ENCODE results near the gene CHRNB1. TPM values are rescaled to one million over a fixed set of nuclear protein-coding genes. Genes with fewer than 3 reads are reported as not detected.

CHRNB1 gene
- total RNA-seq, 1 experiment from 2014 or later, result 16.6 TPM

DNA sequence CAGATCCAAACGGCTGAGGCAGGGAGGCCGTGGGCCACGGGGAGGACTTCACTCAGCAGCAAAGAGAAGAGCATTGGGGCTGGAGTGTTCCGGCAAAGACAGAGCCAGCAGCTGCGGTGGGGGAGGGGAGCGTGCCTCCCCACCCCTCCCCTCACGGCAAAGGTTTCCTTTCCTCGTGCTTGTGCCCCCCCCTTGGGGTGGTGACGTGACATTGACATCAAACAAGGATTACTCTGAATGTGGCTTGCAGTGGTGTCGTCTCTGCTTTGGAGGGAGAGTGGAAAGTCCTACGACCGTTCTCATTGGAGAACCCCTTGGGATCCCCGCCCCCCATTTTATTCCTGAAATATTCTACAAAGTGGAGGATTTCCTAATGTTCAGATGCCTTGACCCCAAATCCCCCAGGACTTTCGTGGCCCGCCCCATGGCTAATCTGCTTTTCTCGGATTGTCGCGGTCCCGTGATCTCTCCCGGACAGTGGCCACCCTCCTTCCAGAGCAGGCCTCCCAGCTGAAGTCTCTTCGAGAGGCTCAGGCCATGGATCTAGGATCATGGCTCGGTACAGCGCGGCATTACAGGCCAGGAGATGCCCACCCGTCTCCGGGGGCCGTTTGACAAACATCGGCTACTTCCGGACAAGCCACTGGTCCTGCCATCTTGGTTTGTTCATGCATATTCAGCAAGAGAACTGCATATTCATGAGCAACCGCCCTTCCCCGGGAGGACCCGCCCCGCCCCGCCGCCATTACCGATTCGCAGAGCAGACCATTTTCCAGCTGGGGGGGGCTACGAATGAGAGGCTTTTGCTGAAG, 38.6 kb downstream of the CHRNB1 start:
- peak; percentile 90 for DNase-seq (ENCODE audit: low read depth)

DNA sequence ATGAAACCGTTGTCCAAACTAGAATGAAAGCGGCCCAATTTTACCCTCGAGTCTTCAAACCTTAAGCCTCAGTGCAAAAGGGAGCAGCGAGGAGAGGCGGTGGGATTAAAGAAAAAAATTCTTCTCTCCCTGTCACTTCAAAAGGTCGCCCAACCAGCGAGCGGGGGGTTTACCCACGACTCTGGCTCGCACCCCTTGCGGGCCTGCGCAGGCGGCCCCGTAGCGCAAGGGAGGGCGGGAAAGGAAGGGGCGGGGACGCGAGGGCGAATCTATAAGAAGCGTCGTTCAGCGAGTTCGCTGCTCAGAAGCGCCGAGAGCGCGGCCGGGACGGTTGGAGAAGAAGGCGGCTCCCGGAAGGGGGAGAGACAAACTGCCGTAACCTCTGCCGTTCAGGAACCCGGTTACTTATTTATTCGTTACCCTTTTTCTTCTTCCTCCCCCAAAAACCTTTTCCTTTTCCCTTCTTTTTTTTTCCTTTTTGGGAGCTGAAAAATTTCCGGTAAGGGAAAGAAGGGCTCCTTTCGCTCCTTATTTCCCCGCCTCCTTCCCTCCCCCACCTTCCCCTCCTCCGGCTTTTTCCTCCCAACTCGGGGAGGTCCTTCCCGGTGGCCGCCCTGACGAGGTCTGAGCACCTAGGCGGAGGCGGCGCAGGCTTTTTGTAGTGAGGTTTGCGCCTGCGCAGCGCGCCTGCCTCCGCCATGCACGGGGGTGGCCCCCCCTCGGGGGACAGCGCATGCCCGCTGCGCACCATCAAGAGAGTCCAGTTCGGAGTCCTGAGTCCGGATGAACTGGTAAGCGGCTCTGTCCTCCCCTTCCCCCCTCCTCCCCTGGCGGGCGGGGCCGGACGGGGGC, 39.4 kb downstream of the CHRNB1 start, which contains the start of gene POLR2A:
Gene POLR2A, plus strand, starts transcription at position 300 of the 852 bp plus-strand sequence.
- DNase-seq (ENCODE audit: low read depth), result peak; percentile 96

DNA sequence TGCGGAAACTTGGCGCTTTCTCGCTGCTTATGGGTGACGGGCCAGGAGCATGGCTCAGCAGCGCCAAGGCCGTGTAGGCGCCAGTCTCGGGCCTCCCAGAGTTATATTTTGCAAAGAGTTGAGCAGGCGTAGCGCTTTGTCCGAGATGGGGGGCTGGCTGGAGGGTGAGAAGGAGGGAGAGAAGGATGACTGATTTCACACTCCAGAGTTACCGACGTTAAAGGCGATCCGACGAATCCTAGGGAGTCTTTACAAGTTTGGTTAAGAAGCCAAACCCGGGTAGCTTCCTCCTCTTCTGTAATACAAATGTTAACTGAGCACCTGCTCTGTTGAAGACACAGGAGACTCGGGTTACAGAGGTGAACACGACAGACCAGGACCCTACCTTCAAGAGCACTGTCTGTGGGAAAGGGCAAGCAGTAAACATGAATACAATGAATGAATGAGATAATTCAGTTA, 40.1 kb downstream of the CHRNB1 start:
- DNase-seq (ENCODE audit: low read depth), result no peak

DNA sequence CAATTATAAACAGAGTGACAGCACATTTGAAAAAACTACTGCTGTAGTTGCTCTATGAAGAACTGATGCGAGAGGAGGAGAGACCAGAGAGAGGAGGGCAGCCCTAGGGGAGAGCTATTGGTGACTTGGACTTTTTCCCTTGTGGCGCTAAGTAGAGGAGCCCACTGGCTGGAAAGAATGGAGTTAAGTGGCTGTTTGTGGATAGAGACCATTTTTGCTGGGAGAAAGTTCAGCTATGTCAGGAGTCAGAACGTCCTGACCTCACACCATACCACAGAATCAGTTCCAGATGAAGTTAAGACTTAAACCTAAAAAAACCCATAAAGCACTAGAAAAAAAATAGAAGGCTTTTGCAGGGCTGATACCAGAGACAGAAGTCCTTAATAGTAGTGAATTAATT, 41.3 kb downstream of the CHRNB1 start:
- DNase-seq (ENCODE audit: low read depth), result no peak

DNA sequence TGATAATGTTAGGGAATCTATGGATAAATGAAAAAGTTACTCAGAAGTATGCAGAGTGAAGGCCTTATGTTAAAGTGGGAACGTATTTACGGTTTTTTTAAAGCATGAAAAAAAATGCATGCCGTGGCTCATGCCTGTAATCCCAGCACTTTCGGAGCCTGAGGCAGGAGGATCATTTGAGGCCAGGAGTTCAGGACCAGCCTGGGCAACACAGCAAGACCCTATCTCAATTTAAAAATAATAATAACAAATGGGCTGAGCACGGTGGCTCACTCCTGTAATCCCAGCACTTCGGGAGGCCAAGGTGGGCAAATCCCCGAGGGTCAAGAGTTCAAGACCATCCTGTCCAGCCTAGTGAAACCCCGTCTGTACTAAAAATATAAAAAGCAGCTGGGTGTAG, 45.3 kb downstream of the CHRNB1 start:
- DNase-seq (ENCODE audit: low read depth), result no peak

DNA sequence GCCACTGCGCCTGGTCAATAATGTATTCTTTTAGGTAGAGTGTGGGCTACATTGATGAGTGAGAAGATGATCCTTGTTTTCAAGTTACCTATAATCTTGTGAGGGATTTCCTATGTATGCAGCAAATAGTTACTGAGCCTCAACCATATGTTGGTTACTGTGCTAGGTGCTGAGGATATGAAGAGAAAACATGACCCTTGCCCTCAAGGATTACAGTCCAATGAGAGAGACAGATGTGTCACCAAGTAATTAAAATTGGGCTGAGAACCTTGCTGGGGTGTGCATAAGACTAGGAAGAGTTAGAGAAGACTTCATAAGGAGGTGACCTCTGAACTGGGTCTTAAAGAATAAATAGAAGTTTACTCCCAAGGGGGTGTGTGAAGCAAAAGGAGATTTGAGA, 46.7 kb downstream of the CHRNB1 start:
- no peak for DNase-seq (ENCODE audit: low read depth)

DNA sequence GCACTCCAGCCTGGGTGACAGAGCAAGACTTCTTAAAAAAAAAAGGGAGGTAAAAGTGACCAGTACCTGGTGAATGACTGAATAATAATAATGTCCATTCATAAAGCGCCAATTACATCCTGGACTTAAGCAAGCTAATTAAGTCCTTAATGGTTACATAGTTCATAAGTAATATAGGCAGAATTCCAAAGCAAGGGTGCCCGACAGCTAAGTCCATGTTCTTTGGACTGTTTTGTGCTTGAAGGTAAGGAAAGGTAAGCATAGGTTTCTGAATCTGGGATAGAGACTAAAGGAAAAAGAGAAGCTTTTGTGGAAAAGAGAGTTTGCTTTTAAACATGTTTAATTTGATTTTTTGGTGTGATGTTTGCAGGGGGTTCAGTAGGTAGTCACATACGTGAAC, 49.1 kb downstream of the CHRNB1 start:
- DNase-seq (ENCODE audit: low read depth), result no peak

DNA sequence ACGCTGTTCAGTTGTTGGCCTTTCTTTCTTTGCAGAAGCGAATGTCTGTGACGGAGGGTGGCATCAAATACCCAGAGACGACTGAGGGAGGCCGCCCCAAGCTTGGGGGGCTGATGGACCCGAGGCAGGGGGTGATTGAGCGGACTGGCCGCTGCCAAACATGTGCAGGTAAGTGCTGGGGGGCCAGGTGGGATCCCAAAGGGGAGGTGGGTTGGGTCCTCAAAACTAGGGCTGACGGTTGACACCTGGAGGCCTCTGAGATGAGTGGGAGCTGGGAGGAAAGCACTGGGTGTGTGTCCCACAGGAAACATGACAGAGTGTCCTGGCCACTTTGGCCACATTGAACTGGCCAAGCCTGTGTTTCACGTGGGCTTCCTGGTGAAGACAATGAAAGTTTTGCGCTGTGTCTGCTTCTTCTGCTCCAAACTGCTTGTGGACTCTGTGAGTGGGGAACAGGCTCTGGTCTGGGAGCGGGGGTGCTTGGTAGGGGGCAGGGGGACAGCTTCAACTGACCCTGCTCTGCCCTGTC, 51.1 kb downstream of the CHRNB1 start:
- DNase-seq (ENCODE audit: low read depth), result no peak

DNA sequence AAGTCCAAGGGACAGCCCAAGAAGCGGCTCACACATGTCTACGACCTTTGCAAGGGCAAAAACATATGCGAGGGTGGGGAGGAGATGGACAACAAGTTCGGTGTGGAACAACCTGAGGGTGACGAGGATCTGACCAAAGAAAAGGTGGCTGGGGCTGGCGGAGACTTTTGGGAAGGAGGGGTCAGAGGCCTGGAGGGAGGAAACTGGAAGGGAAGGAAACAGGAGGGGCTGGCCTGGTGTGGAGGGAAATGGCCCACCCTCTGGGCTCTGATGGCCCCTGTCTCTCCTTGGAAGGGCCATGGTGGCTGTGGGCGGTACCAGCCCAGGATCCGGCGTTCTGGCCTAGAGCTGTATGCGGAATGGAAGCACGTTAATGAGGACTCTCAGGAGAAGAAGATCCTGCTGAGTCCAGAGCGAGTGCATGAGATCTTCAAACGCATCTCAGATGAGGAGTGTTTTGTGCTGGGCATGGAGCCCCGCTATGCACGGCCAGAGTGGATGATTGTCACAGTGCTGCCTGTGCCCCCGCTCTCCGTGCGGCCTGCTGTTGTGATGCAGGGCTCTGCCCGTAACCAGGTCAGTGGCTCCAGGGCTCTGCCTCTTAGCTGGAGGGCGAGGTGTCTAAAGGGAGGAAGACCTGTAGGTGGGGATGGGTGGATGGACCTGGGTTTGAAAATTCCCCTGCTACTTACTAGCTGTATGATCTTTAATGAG, 51.8 kb downstream of the CHRNB1 start:
- DNase-seq (ENCODE audit: low read depth), result no peak

DNA sequence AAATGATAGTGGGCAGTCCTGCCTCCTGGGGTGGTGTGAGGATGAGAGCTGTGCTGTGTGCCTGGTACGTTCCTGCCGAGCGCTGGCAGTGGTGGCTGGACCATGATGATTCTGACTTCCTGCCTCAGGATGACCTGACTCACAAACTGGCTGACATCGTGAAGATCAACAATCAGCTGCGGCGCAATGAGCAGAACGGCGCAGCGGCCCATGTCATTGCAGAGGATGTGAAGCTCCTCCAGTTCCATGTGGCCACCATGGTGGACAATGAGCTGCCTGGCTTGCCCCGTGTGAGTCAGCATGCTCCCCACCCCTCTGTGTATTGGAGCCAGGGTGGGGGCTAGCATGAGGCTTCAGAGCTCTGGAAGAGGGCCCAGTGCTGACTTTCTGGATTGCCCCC, 52.4 kb downstream of the CHRNB1 start:
- DNase-seq (ENCODE audit: low read depth), result no peak

DNA sequence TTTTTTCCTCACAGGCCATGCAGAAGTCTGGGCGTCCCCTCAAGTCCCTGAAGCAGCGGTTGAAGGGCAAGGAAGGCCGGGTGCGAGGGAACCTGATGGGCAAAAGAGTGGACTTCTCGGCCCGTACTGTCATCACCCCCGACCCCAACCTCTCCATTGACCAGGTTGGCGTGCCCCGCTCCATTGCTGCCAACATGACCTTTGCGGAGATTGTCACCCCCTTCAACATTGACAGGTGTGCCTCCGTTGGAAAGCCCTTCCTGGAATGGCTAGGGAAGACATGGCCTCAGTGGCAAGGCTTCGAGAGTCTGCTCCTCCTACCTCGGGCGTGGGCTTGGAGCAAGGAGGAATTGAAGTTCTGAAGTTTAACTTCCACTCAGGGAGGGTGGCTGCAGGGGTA, 52.8 kb downstream of the CHRNB1 start:
- DNase-seq (ENCODE audit: low read depth), result no peak

DNA sequence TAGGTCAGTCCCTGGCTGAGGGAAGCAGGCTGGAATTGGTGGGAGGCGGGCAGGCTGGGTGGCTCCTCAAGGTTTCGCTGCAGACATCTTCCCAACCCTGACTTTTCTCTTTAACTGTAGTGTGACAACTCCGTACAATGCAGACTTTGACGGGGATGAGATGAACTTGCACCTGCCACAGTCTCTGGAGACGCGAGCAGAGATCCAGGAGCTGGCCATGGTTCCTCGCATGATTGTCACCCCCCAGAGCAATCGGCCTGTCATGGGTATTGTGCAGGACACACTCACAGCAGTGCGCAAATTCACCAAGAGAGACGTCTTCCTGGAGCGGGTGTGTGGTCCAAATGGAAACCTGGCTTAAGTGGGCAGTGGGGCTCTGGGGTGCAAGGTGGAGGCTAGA, 54.3 kb downstream of the CHRNB1 start:
- no peak for DNase-seq (ENCODE audit: low read depth)

DNA sequence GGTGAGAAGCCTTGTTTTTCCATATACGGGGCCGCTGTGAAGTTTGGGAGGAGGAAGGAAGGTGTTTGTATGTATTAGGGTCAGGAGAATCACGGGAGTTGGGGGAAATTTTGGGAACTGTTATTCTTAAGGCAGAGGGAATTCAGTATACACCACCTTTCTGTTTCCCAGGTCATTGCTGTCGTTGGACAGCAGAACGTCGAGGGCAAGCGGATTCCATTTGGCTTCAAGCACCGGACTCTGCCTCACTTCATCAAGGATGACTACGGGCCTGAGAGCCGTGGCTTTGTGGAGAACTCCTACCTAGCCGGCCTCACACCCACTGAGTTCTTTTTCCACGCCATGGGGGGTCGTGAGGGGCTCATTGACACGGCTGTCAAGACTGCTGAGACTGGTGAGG, 56.9 kb downstream of the CHRNB1 start:
- DNase-seq (ENCODE audit: low read depth), result no peak

DNA sequence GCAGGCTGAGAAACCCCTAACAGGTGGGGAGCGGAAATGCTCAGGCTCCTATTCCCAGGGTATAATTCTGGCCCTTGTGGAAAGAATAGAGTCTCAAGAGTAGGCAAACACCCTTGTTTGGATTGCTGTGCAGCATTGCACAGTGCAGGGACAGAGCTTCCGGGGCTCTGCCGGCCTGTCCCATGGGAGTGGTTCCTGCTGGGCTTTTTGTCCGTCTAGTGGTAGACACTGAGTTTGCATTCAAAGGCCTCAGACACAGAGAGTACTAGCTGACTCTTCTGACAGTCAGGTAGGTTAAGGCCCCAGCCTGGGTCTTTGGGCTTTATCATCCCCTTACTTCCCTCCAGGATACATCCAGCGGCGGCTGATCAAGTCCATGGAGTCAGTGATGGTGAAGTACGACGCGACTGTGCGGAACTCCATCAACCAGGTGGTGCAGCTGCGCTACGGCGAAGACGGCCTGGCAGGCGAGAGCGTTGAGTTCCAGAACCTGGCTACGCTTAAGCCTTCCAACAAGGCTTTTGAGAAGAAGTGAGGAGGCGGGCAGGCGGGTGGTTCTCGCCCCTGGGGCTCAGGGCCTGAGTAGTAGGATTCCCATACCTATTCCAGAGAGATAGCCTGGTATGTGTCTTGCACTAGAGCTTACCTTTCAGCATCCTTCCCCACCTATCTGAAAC, 57.4 kb downstream of the CHRNB1 start:
- DNase-seq (ENCODE audit: low read depth), result no peak

DNA sequence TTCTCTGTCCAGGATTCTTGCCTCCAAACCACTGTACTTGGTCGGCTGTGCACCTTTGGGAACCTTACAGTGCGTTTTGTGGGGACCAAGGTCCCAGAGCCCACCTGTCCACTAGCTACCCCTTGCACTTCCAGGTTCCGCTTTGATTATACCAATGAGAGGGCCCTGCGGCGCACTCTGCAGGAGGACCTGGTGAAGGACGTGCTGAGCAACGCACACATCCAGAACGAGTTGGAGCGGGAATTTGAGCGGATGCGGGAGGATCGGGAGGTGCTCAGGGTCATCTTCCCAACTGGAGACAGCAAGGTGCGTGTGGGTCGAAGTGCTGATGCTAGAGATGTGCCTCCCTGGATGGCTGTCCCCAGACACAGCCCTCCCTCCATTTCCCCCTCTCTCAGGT, 58.1 kb downstream of the CHRNB1 start:
- DNase-seq (ENCODE audit: low read depth), result no peak

DNA sequence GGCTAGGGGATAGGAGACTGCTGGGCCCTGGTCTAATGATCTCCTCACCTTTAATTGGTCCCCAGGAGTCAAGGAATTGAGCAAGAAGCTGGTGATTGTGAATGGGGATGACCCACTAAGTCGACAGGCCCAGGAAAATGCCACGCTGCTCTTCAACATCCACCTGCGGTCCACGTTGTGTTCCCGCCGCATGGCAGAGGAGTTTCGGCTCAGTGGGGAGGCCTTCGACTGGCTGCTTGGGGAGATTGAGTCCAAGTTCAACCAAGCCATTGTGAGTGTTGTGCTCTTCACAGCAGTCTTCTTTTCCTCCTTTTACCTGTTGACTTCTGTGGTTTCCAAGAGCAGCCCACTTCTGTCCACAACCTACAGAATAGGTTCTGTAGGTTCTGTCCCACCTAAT, 58.7 kb downstream of the CHRNB1 start:
- DNase-seq (ENCODE audit: low read depth), result no peak

Other genes with a start within 250 kb of the CHRNB1 start
- gene DLG4, start 225.2 kb upstream of the CHRNB1 start, total RNA-seq (2014; rRNA removed; shearing (Covaris generic)), result 4.7 and 7.8 TPM in 2 replicates
- gene ACADVL, start 225.1 kb upstream of the CHRNB1 start, total RNA-seq (2014; rRNA removed; shearing (Covaris generic)), result 294 and 491 TPM in 2 replicates
- gene DVL2, start 210.5 kb upstream of the CHRNB1 start, total RNA-seq (2014; rRNA removed; shearing (Covaris generic)), result 23.9 and 39.1 TPM in 2 replicates
- 49.6 and 53.3 TPM in 2 replicates for gene PHF23, start 205.6 kb upstream of the CHRNB1 start, total RNA-seq (2014; rRNA removed; shearing (Covaris generic))
- gene GABARAP, start 202.6 kb upstream of the CHRNB1 start, total RNA-seq (2014; rRNA removed; shearing (Covaris generic)), result 575 and 595 TPM in 2 replicates
- gene CTDNEP1, start 193.3 kb upstream of the CHRNB1 start, total RNA-seq (2014; rRNA removed; shearing (Covaris generic)), result 38.4 and 42.6 TPM in 2 replicates
- gene ELP5, start 192.8 kb upstream of the CHRNB1 start, total RNA-seq (2014; rRNA removed; shearing (Covaris generic)), result 75.1 and 75.3 TPM in 2 replicates
- gene CLDN7, start 182.6 kb upstream of the CHRNB1 start, total RNA-seq (2014; rRNA removed; shearing (Covaris generic)), result 0.10 and 2.4 TPM in 2 replicates
- 0.44 TPM in 1 of 2 replicates, not detected in the other for gene SLC2A4, start 163.3 kb upstream of the CHRNB1 start, total RNA-seq (2014; rRNA removed; shearing (Covaris generic))
- 0.39 and 0.79 TPM in 2 replicates for gene YBX2, start 150.4 kb upstream of the CHRNB1 start, total RNA-seq (2014; rRNA removed; shearing (Covaris generic))
- 428 and 432 TPM in 2 replicates for gene EIF5A, start 137.4 kb upstream of the CHRNB1 start, total RNA-seq (2014; rRNA removed; shearing (Covaris generic))
- 94.3 and 118 TPM in 2 replicates for gene GPS2, start 129.7 kb upstream of the CHRNB1 start, total RNA-seq (2014; rRNA removed; shearing (Covaris generic))
- gene NEURL4, start 115.7 kb upstream of the CHRNB1 start, total RNA-seq (2014; rRNA removed; shearing (Covaris generic)), result 3.6 and 8.0 TPM in 2 replicates
- not detected in 2 replicates for gene ACAP1, start 108.5 kb upstream of the CHRNB1 start, total RNA-seq (2014; rRNA removed; shearing (Covaris generic))
- gene KCTD11, start 92.9 kb upstream of the CHRNB1 start, total RNA-seq (2014; rRNA removed; shearing (Covaris generic)), result 3.5 and 7.1 TPM in 2 replicates
- not detected in 2 replicates for gene TMEM95, start 89.9 kb upstream of the CHRNB1 start, total RNA-seq (2014; rRNA removed; shearing (Covaris generic))
- 0.62 and 0.67 TPM in 2 replicates for gene TNK1, start 64.0 kb upstream of the CHRNB1 start, total RNA-seq (2014; rRNA removed; shearing (Covaris generic))
- 17.0 and 29.2 TPM in 2 replicates for gene PLSCR3, start 50.5 kb upstream of the CHRNB1 start, total RNA-seq (2014; rRNA removed; shearing (Covaris generic))
- 122 and 146 TPM in 2 replicates for gene TMEM256, start 41.0 kb upstream of the CHRNB1 start, total RNA-seq (2014; rRNA removed; shearing (Covaris generic))
- gene NLGN2, start 37.2 kb upstream of the CHRNB1 start, total RNA-seq (2014; rRNA removed; shearing (Covaris generic)), result 8.9 and 16.5 TPM in 2 replicates
- not detected in 2 replicates for gene SPEM1, start 24.7 kb upstream of the CHRNB1 start, total RNA-seq (2014; rRNA removed; shearing (Covaris generic))
- gene SPEM2, start 19.4 kb upstream of the CHRNB1 start, total RNA-seq (2014; rRNA removed; shearing (Covaris generic)), result not detected in 2 replicates
- gene SPEM3, start 16.2 kb upstream of the CHRNB1 start, total RNA-seq (2014; rRNA removed; shearing (Covaris generic)), result not detected in 2 replicates
- 5.3 and 10.0 TPM in 2 replicates for gene TMEM102, start 9.6 kb upstream of the CHRNB1 start, total RNA-seq (2014; rRNA removed; shearing (Covaris generic))
- gene FGF11, start 5.5 kb upstream of the CHRNB1 start, total RNA-seq (2014; rRNA removed; shearing (Covaris generic)), result 3.7 and 5.0 TPM in 2 replicates
- 13.9 and 26.7 TPM in 2 replicates for gene ZBTB4, start 34.6 kb downstream of the CHRNB1 start, total RNA-seq (2014; rRNA removed; shearing (Covaris generic))
- not detected in 2 replicates for gene SLC35G6, start 36.4 kb downstream of the CHRNB1 start, total RNA-seq (2014; rRNA removed; shearing (Covaris generic))
- gene POLR2A, start 39.3 kb downstream of the CHRNB1 start, total RNA-seq (2014; rRNA removed; shearing (Covaris generic)), result 15.2 and 26.1 TPM in 2 replicates
- gene TNFSF12, start 104.0 kb downstream of the CHRNB1 start, total RNA-seq (2014; rRNA removed; shearing (Covaris generic)), result 13.3 and 20.3 TPM in 2 replicates
- gene TNFSF13, start 113.7 kb downstream of the CHRNB1 start, total RNA-seq (2014; rRNA removed; shearing (Covaris generic)), result 3.2 and 4.2 TPM in 2 replicates
- 75.1 and 88.2 TPM in 2 replicates for gene SENP3, start 116.9 kb downstream of the CHRNB1 start, total RNA-seq (2014; rRNA removed; shearing (Covaris generic))
- 120 and 147 TPM in 2 replicates for gene CD68, start 134.6 kb downstream of the CHRNB1 start, total RNA-seq (2014; rRNA removed; shearing (Covaris generic))
- gene MPDU1, start 138.8 kb downstream of the CHRNB1 start, total RNA-seq (2014; rRNA removed; shearing (Covaris generic)), result 216 and 398 TPM in 2 replicates
- gene SOX15, start 145.0 kb downstream of the CHRNB1 start, total RNA-seq (2014; rRNA removed; shearing (Covaris generic)), result not detected in 2 replicates
- 28.3 and 51.7 TPM in 2 replicates for gene FXR2, start 169.8 kb downstream of the CHRNB1 start, total RNA-seq (2014; rRNA removed; shearing (Covaris generic))
- 36.3 and 37.4 TPM in 2 replicates for gene SAT2, start 182.8 kb downstream of the CHRNB1 start, total RNA-seq (2014; rRNA removed; shearing (Covaris generic))
- gene SHBG, start 185.1 kb downstream of the CHRNB1 start, total RNA-seq (2014; rRNA removed; shearing (Covaris generic)), result not detected in 2 replicates
- 0.10 TPM in 1 of 2 replicates, not detected in the other for gene ATP1B2, start 205.9 kb downstream of the CHRNB1 start, total RNA-seq (2014; rRNA removed; shearing (Covaris generic))
- gene TP53, start 242.4 kb downstream of the CHRNB1 start, total RNA-seq (2014; rRNA removed; shearing (Covaris generic)), result 73.1 and 79.1 TPM in 2 replicates
- gene WRAP53, start 243.4 kb downstream of the CHRNB1 start, total RNA-seq (2014; rRNA removed; shearing (Covaris generic)), result 14.2 and 20.3 TPM in 2 replicates